Lower leg skin (tissue), 3 donors: ENCODE measurements around the gene MOCS2.

ENCODE experiments used
- CTCF ChIP-seq, 3 donors: fragments of 450-650 bp; IDR thresholded peaks; one replicate each; pipeline ENCODE4 v1.5.1; 2016; ENCODE audit warnings: antibody characterized with exemption in 3 of 3, mild to moderate bottlenecking in 3 of 3, moderate library complexity in 2 of 3
- POLR2A ChIP-seq, 2 donors: fragments of 450-650 bp; IDR thresholded peaks; one replicate each; pipeline ENCODE4 v1.6.1; 2016 to 2017; ENCODE audit warnings: antibody characterized with exemption in 2 of 2, mild to moderate bottlenecking in 1 of 2, moderate library complexity in 1 of 2

GRCh38 chr5:53118879-53119278, 9.3 kb upstream of the MOCS2 start:
- TF ChIP-seq CTCF (IDR thresholded peaks at IDR 0.05) (no peak), POLR2A (IDR thresholded peaks at IDR 0.05) (no peak)
